ENCODE results near the gene ANXA9. TPM values are rescaled to one million over a fixed set of nuclear protein-coding genes. Genes with fewer than 3 reads are reported as not detected.

ANXA9 gene
- total RNA-seq, 4 donors from 2014 or later: 17.6 to 67.5 (median 45.8) TPM

GRCh38 chr1:150995460-150995859 is 13.4 kb downstream of the ANXA9 start:
- 21% methylated on average over 4 of the region's 4 CpGs for WGBS
- H3K4me3 ChIP-seq: no peak overlapping the region
- H3K27me3 ChIP-seq: no peaks in the 10 kb centered on the region
- TF ChIP-seq EP300 (IDR thresholded peaks at IDR 0.05) (no peak), POLR2AphosphoS5 (IDR thresholded peaks at IDR 0.05) (no peak), CTCF (IDR thresholded peaks at IDR 0.05) (no peak), POLR2A (IDR thresholded peaks at IDR 0.05) (no peak)
- peak overlapping the region; percentile 76 for H3K27ac ChIP-seq
- H3K4me1 ChIP-seq: peaks cover 15% of the 10 kb centered on the region
- H3K36me3 ChIP-seq: peaks cover 36% of the 10 kb centered on the region
- no peak for DNase-seq (ENCODE audit: low spot score in 2 of 2)
- H3K9me3 ChIP-seq: no peaks in the 10 kb centered on the region

- Histone ChIP-seq H3K27me3 (no peaks in the 10 kb centered on the region), H3K27ac (peak overlapping the region; percentile 76)
Observed at GRCh38 chr1:150995896-150996295, 13.8 kb downstream of the ANXA9 start.

GRCh38 chr1:150997126-150997872 is 15.2 kb downstream of the ANXA9 start:
- no peaks in the 10 kb centered on the region for H3K9me3 ChIP-seq
- TF ChIP-seq POLR2A (IDR thresholded peaks at IDR 0.05) (no peak), POLR2AphosphoS5 (IDR thresholded peaks at IDR 0.05) (no peak), CTCF (IDR thresholded peaks at IDR 0.05) (no peak)
- H3K4me3 ChIP-seq: no peak overlapping the region
- no peak overlapping the region for H3K27ac ChIP-seq
- no peaks in the 10 kb centered on the region for H3K27me3 ChIP-seq
- DNase-seq (ENCODE audit: low spot score in 2 of 2): no peak
- H3K4me1 ChIP-seq: peaks cover 18% of the 10 kb centered on the region
- peaks cover 54% of the 10 kb centered on the region for H3K36me3 ChIP-seq
- WGBS: 93% methylated on average over 17 of the region's 20 CpGs

More at GRCh38 chr1:150995896-150996295, 13.8 kb downstream of the ANXA9 start:
- WGBS: 23% methylated on average over 9 of the region's 9 CpGs
- Histone ChIP-seq H3K4me1 (peaks cover 15% of the 10 kb centered on the region), H3K9me3 (no peaks in the 10 kb centered on the region), H3K36me3 (peaks cover 40% of the 10 kb centered on the region), H3K4me3 (no peak overlapping the region)
- DNase-seq (ENCODE audit: low spot score in 2 of 2): peak in 1 of 2 donors; percentile 77
- TF ChIP-seq CTCF (IDR thresholded peaks at IDR 0.05): peak; percentile 81 to 84
- peak in 1 of 3 donors; percentile 17 for TF ChIP-seq POLR2AphosphoS5 (IDR thresholded peaks at IDR 0.05)
- no peak for TF ChIP-seq EP300 (IDR thresholded peaks at IDR 0.05)
- TF ChIP-seq POLR2A (IDR thresholded peaks at IDR 0.05): no peak

GRCh38 chr1:150997949-150998348 is 15.9 kb downstream of the ANXA9 start:
- Histone ChIP-seq H3K27me3 (no peaks in the 10 kb centered on the region), H3K4me1 (peaks cover 25% of the 10 kb centered on the region), H3K9me3 (no peaks in the 10 kb centered on the region), H3K27ac (no peak overlapping the region), H3K36me3 (peaks cover 57% of the 10 kb centered on the region), H3K4me3 (no peak overlapping the region)
- TF ChIP-seq POLR2AphosphoS5 (IDR thresholded peaks at IDR 0.05) (no peak), EP300 (IDR thresholded peaks at IDR 0.05) (no peak), CTCF (IDR thresholded peaks at IDR 0.05) (no peak), POLR2A (IDR thresholded peaks at IDR 0.05) (no peak)
- DNase-seq (ENCODE audit: low spot score in 2 of 2): no peak
- WGBS: 72% methylated on average over 4 of the region's 5 CpGs

- WGBS: 85% methylated on average over 17 of the region's 17 CpGs
- peaks cover 57% of the 10 kb centered on the region for H3K36me3 ChIP-seq
Observed at GRCh38 chr1:150999051-150999674, 17.1 kb downstream of the ANXA9 start.

More at GRCh38 chr1:150999051-150999674, 17.1 kb downstream of the ANXA9 start:
- H3K27me3 ChIP-seq: no peaks in the 10 kb centered on the region
- no peak overlapping the region for H3K27ac ChIP-seq
- DNase-seq (ENCODE audit: low spot score in 2 of 2): no peak
- no peak overlapping the region for H3K4me3 ChIP-seq
- TF ChIP-seq EP300 (IDR thresholded peaks at IDR 0.05): no peak
- no peak for TF ChIP-seq POLR2AphosphoS5 (IDR thresholded peaks at IDR 0.05)
- TF ChIP-seq CTCF (IDR thresholded peaks at IDR 0.05): no peak
- no peak for TF ChIP-seq POLR2A (IDR thresholded peaks at IDR 0.05)
- H3K9me3 ChIP-seq: no peaks in the 10 kb centered on the region
- H3K4me1 ChIP-seq: peaks cover 37% of the 10 kb centered on the region

All from suprapubic skin (tissue), 4 donors.